NCI-H82 treated with DMSO at 0.1 percent for 48 hours (cell line): ENCODE data around the gene FABP2.
"Not testable (repeated sequence)": the region's sequence is repeated elsewhere in the genome, so short reads cannot be mapped to it uniquely, and the experiment has no call there.

Experiments
- DNase-seq: peaks from one replicate; lab custom pipeline; 2025; ENCODE audit not compliant: unreplicated experiment; lab: John Stamatoyannopoulos, UW

FABP2 gene

GRCh38 chr4:119321921-119322687 is at the start of gene FABP2:
Gene FABP2, minus strand, starts transcription at chr4:119322138. Its CDS starts 36 bp downstream, at chr4:119322102.
- DNase-seq: no peak

DNA sequence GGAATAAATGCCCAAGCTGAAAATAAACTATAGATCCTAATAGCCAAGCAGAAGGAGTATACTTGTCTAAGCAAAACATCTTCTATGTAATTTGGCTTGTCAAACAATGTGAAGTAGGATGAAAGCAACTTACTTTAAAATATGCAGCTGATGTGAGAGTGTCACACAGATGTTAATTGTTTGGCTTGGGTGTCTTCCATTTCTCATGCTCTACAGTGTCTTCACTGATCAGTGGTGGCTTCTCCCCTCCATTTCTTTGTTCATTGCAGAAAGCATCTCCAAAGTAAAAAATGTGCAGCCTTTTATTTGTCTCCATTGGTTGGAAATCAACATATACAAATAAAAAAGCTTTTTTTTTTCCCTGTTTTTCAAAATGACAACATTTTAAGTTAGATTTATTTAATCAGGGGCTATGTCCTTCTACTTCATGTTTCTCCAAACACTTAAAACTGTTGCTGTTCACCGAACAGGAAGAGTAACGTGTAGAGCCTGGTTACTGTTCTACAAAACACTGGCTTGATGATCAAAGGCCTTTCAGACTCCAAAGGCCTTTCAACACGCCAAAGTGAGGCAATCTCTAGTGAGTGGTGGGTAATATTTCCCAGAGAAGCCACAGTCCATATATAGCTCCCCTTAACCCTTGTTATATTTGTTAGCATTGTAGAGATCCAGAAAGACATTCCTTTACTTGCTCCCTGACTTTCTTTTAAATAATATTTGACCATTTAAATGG is 49.2 kb upstream of the FABP2 start:
- not testable (repeated sequence) for DNase-seq

DNA sequence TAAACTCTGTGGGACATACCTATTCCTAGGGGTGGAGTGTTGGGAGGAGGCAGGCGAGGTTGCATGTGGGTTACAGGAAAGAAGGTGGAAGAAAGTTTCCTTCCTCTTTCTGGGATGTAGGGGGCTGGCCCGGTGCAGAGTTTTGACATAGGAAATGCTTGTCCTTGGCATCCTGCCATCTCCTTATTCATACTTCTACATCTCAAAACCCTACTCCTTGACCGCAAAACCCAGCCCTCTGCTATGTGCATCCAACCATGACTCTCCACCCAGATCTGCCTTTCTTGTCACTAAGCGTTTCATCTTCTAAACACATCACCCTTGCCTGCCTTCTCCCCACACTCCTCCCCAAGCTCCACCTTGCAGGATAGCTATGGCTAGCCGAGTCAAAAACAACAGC is 48.5 kb upstream of the FABP2 start:
- DNase-seq: not testable (repeated sequence)

DNA sequence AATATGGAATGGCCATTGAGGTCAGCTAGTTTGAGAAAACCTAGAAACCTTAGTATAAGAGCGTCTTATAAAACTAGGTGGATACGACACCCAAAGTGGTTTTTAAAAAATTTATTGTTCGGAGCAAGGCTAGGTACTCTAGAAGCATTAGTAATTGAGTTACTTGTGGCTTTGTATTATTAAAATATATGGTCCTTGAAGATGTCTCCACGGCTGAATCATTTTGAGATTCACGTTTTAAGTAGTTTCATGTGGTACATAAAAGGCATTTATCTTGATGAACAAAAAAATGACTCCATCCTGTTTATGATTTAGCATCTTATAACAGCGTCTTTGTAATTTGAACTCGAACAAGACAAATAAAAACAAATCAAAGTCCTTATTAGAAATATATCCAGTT is 44.9 kb upstream of the FABP2 start:
- DNase-seq: not testable (repeated sequence)

DNA sequence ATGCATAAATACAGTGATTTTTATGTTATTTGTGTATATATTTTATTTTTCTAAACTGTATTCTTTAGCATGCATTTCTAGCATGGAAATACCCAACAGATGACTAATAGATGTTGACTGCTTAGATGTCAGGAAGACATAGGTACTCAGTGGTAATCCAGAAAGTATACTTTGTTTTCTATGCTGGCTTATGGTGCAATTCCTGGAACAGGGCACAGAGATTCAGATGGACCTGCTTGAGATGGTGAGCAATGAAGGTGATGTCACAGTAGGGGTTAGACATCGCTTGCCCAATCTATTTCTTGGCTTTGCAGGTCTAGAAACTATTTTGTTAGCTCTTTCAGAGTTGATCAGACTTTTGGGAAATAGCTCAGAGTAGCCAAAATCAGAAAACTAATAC is 42.3 kb upstream of the FABP2 start:
- not testable (repeated sequence) for DNase-seq

GRCh38 chr4:119363372-119363771 is 41.4 kb upstream of the FABP2 start:
- not testable (repeated sequence) for DNase-seq

GRCh38 chr4:119362413-119362812 is 40.5 kb upstream of the FABP2 start:
- not testable (repeated sequence) for DNase-seq

GRCh38 chr4:119359873-119360272 is 37.9 kb upstream of the FABP2 start:
- not testable (repeated sequence) for DNase-seq

DNA sequence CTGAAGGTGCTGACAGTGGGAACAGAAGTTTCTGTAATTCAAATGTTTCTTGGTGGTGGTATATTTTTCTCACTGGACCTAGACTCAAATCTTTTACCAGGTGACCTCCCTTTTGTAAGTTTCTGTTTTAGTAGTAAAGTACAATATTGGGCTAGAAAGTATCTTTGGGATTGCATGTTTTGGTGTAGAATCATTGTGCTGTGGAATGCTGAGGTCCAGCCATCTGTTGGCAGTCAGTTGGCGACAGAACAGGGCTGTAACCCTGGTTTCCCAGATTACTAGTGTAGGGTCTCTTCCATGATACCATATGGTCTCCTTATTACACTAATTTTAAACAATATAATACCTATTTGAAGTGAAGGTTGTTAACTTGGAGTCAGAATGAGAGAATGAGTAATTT is 34.9 kb upstream of the FABP2 start:
- DNase-seq: not testable (repeated sequence)

- DNase-seq: not testable (repeated sequence)
Measured at GRCh38 chr4:119356041-119356440, 34.1 kb upstream of the FABP2 start.

- not testable (repeated sequence) for DNase-seq
Measured at GRCh38 chr4:119353364-119353763, 31.4 kb upstream of the FABP2 start.

DNA sequence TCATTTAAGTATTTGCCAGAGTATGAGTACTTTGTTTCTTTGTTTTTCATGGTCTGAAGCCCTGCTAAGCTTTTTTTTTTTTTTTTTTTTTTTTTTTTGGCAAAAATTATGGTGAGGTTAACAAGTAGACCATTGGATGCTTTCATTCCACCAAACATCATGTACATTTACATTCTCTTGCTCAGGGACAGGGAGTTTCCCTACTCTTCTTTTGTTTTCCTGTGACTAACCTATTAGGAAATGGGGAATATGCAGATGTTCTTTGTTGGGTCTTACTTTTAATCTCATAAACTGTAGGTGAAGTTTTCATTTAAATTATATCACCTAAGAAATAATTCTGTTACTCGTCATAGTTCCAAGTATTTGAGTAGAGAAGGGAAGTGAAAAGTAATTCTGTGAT is 26.2 kb upstream of the FABP2 start:
- not testable (repeated sequence) for DNase-seq

DNA sequence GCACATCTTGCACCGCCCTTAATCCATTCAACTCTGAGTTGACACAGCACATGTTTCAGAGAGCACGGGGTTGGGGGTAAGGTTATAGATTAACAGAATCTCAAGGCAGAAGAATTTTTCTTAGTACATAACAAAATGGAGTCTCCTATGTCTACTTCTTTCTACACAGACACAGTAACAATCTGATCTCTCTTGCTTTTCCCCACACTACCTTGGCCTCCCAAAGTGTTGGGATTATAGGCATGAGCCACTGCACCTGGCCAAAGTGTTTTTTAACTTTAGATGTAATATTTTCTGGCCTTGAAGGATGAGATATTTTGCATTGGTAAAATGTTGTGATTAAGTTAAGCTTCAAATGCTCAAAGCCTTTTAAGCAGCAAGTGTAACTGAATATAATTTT is 21.4 kb upstream of the FABP2 start:
- DNase-seq: not testable (repeated sequence)

- not testable (repeated sequence) for DNase-seq
Measured at GRCh38 chr4:119339895-119340294, 18.0 kb upstream of the FABP2 start.

DNA sequence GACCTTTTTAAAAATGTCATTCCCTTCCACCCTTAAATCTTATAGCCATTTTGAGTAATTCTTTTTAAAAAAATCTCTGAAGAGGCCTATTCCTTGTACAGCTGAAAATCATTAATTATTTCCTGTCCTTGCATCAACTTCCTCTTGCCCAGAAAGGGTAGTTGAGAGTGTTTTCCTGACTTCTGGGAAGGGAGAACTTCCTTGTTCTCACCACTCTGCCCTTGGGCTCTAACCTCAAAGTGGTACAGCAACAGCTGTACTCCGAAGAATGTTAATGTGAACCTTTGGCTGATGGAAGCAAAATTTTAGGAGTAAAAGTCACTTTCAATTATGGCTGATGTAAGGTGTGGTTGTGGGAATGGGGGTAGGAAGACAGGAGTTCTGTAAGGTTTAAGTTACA is 15.1 kb upstream of the FABP2 start:
- no peak for DNase-seq

DNA sequence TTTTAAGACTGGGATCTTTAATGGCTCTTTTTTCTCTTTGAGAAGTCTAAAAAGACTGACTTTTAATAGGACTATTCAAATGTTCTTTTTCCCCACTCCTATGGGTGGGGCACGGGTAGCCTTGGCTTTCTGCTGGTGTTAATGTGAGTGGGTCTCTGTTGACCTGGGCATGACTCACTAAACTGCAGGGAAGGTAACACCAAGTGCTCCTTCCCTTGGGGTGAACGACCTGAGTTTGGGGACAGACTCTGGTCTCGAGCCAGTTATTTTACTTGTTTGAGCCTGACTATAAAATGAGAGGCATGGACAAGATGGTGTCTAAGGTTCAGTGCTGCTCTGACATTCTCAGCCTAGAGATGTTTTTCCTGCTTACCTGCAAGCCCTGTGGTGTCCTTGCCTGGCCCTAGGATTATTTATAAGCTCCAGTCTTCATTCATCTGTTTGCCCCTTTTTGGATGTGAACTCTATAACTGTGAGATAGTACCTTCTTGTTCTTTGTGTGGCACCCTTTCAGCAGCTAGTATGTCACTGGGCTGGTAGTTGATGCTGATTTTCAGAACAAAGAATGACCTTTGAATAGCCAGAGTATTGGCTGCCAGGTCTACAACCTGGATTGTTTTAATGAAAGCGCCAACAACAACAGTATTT is 14.5 kb upstream of the FABP2 start:
- DNase-seq: not testable (repeated sequence)

DNA sequence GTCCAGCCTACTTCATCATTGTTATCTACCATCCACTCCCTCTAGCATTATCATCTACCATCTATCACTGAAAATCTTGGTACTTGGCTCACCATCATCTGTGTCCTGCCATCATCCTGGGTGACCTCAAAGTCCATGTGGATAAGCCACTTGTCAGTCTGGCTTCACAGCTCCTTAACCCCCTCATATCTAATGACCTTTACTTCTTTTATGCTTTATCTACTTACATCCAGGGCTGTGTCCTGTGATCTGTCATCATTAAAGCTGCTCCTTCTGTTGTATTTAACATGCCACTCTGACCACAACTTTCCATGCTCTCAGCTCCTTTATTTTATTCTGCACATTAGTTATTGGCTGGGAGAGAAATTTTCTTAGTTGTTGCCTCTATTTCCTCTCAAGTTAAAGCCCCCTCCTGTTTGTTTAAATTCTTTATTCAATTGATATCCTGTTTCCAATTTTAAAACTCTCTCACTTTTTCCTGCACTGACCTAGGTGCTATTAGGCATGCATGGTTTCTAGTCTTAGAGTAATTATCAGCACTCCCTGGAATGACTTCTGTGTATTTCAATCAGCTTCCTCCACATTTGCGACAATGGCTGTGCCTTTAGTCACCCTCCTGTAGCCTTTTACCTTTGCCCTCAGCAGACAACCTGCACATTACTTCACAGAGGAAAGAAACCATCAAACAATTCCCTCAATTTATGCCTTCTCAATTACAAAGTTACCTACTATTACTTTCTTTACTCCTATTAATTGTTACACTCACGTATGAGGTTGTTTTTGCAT is 8.1 kb upstream of the FABP2 start:
- peak; percentile 5 for DNase-seq

DNA sequence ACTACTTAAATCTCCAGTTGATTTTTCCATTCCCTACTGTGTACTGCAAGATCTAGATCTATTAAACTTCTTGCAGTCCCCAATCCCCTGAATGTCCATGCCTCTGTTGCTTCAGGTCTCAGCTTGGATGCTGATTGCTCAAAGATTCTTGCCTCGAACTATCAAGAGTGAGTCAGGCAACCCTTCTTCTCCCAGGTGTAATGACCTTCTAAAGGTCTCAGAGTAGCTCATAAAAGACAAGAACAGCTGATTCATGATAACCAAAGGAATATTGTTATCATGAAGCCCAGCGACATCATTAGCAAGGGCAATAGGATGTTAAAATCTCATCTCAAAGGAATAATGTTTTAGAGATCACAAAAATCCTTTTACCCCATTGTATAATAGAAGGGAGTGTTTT is 6.8 kb upstream of the FABP2 start:
- DNase-seq: no peak

DNA sequence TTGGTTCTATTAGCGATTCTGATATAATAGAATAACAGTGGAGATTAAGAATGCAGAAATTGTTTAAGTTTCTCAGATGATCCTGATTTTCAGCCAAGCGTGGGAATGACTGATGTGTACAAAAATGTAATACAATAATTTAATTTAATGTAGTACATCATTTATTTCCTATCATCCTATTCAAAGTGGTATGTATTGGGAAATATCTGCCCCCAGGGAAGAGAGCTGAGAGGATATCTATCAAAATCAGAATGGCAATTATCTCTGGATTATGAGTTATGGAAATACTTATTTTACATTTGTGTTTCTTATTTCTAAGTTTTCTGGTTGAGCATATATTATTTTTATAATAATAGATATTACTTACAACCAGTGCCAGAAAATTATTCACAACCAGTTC is 3.9 kb downstream of the FABP2 start:
- DNase-seq: no peak

DNA sequence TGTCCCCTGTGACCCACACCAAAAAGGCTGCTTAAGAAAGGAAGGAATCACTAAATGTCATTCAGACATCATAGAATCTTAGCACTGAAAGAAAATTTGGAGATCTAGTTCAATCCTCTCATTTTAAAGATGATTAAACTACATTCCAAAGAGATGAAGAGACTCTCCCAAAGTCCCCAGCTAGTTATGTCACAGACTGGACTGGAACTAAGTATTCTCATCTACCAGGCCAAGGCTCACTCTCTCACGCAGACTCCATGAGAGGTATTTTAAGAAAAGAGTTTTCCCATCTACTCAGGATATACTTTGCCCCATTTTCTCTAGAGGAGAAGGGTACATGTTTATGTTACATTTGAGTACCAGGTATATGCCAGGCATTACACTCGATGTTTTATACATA is 6.9 kb downstream of the FABP2 start:
- no peak for DNase-seq

GRCh38 chr4:119314356-119314755 is 7.6 kb downstream of the FABP2 start:
- DNase-seq: no peak
